ENCODE measurements around the gene COPB2.
"Not testable (repeated sequence)": the region's sequence is repeated elsewhere in the genome, so short reads cannot be mapped to it uniquely, and the experiment has no call there.

Gene COPB2

GRCh38 chr3:139380575-139380974 lies 8.9 kb downstream of the COPB2 start:
- no peak for DNase-seq (ENCODE audit: low read depth in 2 of 2, low spot score in 1 of 2)

DNA sequence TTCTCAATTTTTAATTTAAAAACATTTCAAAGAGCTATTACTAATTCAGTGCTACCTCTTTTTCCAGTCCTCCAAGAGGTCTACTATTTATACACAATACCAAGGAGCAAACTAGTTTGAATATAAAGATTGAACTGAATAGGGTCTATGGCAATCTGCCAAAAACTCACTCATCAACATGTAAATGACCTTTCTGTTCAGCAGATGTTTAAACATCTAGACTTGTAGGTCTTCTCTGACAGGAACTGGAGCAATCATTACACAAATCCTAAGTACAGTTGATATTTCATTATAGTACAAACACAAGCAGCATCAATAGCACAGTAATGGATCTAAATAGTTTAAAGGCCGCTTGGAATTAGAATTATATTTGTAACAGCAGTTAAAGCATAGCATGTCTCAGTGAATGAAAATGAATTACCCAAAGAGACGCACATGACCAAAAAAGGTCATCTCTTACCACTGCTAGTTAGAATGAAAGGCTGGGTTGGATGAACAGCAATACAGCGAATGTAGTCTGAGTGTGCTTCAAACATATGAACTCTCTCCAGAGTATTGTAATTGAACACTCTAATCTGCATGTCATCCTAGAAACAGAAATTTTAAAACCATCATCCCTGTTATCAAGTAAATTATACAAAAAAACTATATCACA lies 10.7 kb downstream of the COPB2 start:
- no peak for DNase-seq (ENCODE audit: low read depth in 2 of 2, low spot score in 1 of 2)

GRCh38 chr3:139377378-139377777 lies 12.1 kb downstream of the COPB2 start:
- DNase-seq (ENCODE audit: low read depth in 2 of 2, low spot score in 1 of 2): no peak

DNA sequence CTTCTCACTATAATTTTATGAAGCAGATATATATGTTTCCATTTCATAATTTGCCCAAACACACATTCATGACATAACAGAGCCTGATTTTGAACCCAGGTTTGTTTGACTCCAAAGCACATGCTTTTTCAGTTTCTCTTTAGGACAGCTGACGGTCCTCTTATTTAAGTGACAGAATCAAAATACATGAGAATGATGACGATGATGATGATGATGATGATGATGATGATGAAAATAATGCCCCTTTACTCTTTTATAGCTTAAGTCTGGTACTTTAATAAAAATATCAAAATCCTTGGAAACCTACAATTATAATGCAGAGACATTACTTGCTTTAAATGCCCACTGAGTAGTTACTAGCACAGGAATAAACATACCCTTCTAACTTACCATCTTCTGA lies 15.3 kb downstream of the COPB2 start:
- no peak for DNase-seq (ENCODE audit: low read depth in 2 of 2, low spot score in 1 of 2)

DNA sequence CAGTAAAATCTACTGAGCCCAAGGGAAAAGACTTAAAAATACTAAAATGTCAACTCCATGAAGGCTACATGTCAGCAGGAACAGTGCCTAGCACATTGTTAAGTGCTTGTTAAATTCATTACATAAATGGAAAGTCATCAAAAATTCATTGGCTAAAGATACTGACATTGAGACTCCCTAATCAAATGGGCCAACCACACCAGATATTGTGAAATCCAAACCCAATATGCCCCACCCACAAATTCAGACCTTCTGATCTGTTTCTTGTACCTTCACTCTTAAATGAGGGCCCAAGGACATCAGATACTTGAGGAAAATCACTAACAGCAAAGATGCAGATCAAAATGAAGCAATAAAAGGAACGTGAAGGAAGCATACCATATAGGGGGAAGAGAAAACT lies 24.9 kb downstream of the COPB2 start:
- no peak for DNase-seq (ENCODE audit: low read depth in 2 of 2, low spot score in 1 of 2)

DNA sequence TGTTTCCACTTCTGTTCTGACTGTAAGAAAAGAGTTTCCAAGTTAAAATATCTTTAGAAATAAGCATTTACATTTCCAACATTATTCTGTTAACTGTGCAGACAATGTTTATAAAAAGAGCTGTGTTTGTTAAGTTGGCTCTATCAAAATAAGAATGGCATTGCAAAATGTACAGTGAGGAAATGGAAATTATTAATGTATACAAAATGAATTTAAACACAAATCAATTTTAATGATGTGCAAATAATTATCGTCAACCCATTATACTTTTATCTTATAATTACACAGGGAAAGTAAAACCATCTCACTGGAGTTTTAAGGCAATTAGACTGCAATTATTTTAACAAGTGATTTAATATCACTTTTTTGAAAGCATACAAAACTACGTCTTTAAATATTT lies 28.2 kb downstream of the COPB2 start:
- DNase-seq (ENCODE audit: low read depth in 2 of 2, low spot score in 1 of 2): no peak

DNA sequence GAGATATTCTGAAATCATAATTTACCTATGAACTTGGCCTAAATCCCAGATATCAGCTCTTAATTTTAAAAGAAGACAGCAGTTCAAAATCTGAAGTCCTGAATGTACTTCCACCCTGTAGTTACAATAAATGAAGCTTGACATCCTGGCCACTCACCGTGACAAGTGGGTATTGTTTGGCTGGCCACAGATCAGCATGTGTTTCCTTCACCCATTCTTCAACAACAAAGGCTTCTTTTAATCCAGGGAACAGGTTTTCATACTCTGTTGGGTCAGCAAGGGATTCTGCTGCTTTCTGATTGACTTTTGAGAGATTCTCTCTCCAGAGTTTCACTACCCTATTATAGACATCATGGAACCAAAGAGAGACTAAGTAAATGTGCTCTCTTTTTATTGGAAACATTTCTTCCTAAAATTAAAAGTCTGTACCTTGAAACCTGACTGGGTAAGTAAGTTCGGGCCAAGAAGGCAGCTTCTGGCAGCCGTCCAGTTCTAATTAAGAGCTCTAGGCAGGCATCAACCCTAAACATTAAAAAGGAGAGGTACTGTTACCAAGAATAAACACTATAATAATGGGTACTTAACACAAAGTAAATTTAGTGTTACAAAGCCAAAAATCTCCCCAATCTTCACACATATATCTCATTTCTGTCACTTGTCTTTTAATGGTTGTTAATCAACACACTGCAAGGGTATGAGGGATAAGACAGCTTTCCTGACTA lies 30.4 kb downstream of the COPB2 start:
- DNase-seq (ENCODE audit: low read depth in 2 of 2, low spot score in 1 of 2): no peak

DNA sequence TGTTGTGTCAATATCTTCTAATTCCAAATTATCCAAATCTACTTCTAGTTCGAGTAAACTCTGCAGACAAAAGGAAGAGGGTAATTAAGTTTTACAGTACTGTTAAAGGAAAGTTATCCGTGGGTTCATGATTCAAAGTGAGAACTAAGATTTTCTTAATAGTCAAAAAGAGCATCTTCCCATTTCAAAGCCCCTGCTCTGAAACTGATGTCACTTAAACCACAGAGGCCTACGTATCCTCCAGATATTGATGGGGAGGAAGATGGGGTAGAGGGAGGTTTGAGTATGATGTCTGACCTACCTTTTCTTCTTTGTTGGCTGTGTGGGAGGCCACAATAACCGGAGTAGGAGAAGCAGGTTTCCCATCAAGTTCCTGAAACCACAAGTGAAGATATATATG lies 31.5 kb downstream of the COPB2 start:
- no peak for DNase-seq (ENCODE audit: low read depth in 2 of 2, low spot score in 1 of 2)

DNA sequence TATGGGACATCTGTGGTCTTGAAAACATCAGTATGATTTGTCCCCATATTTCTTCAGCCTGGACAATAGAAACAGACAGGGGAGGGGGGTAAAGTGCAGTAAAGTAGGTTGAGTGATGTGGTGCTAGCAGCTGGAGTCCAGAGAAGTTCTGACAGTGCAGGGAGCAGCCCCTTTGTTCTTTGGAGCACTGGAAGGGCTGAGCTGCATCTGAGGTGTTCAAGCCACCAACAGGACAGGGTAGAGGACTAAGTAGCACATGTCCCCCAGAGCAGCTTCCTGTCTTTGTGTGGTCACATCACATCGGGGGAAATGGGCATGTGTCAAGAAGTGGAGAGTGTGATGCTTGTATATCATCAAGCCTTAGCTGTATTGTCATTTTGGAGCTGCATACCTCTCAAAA lies 33.6 kb downstream of the COPB2 start:
- DNase-seq (ENCODE audit: low read depth in 2 of 2, low spot score in 1 of 2): no peak

GRCh38 chr3:139355476-139355875 lies 34.0 kb downstream of the COPB2 start:
- DNase-seq (ENCODE audit: low read depth in 2 of 2, low spot score in 1 of 2): no peak

GRCh38 chr3:139354661-139355060 lies 34.8 kb downstream of the COPB2 start:
- no peak for DNase-seq (ENCODE audit: low read depth in 2 of 2, low spot score in 1 of 2)

GRCh38 chr3:139353920-139354556 lies 35.4 kb downstream of the COPB2 start:
- DNase-seq (ENCODE audit: low read depth in 2 of 2, low spot score in 1 of 2): no peak

- DNase-seq (ENCODE audit: low read depth in 2 of 2, low spot score in 1 of 2): no peak
Measured at GRCh38 chr3:139346771-139347170, 42.7 kb downstream of the COPB2 start.

GRCh38 chr3:139343895-139344856 lies 45.3 kb downstream of the COPB2 start, which contains the start of gene MRPS22:
Gene MRPS22 (plus strand): TSS chr3:139344020. CDS start chr3:139344027, 7 bp downstream.
- DNase-seq (ENCODE audit: low read depth in 2 of 2, low spot score in 1 of 2): peak; percentile 45 to 74

GRCh38 chr3:139342054-139342453 lies 47.4 kb downstream of the COPB2 start:
- no peak for DNase-seq (ENCODE audit: low read depth in 2 of 2, low spot score in 1 of 2)

GRCh38 chr3:139340784-139341183 lies 48.7 kb downstream of the COPB2 start:
- no peak for DNase-seq (ENCODE audit: low read depth in 2 of 2, low spot score in 1 of 2)

DNA sequence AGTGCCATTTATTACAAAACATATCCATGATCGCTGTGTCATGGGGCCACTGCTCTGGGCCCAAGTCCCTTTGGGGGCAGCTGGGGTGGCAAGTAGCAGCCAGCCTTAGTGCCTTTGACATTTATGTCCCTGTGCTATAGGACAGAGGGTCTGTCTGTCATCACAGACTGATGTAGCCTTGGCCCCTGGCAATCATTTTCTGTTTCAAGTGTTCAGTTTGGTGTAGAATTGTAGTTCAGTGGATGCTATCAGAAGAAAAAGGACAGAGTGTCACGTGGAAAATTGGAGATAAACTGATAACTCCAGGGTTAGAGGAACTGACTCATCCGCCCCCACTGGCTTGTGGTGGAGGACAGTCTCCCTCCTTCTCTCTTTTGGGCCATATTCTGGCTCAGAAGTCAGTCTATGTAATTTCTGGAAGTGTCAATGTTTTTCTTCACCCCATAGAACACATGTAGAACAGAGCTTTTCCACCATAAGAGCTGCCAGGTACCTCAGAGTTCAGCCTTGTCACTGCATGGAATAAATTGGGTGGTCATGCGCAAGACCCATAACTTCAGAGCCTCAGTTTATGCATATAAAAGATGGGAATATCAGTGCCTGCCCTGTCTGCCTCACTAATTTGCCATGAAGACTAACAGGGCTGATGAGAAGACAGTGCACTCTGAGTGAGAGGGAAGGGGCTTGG lies 50.1 kb downstream of the COPB2 start:
- DNase-seq (ENCODE audit: low read depth in 2 of 2, low spot score in 1 of 2): no peak

DNA sequence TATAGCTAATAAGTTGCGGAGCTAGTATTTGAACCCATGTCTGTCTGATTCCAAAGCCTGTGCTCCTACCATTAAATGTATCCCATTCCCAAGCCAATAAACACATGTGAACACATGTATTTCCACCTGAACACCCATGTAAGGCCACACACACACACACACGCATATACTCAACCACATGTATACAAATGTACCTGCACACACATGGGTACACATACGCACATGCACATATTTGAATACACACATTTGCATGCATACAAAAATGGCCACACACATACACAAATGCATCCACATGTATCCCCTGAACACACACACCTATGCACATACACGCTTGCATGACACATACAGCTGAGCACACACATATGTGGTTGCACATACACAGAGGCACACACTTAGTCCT lies 51.0 kb downstream of the COPB2 start:
- no peak for DNase-seq (ENCODE audit: low read depth in 2 of 2, low spot score in 1 of 2)

DNA sequence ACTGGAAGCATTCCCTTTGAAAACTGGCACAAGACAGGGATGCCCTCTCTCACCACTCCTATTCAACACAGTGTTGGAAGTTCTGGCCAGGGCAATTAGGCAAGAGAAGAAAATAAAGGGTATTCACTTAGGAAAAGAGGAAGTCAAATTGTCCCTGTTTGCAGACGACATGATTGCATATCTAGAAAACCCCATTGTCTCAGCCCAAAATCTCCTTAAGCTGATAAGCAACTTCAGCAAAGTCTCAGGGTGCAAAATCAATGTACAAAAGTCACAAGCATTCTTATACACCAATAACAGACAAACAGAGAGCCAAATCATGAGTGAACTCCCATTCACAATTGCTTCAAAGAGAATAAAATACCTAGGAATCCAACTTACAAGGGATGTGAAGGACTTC lies 54.8 kb downstream of the COPB2 start:
- DNase-seq (ENCODE audit: low read depth in 2 of 2, low spot score in 1 of 2): not testable (repeated sequence)

GRCh38 chr3:139332092-139332491 lies 57.4 kb downstream of the COPB2 start:
- DNase-seq (ENCODE audit: low read depth in 2 of 2, low spot score in 1 of 2): no peak
